Large intestine (tissue), 3 donors: Measurements from ENCODE around the gene SMIM22. TPM values are rescaled to one million over a fixed set of nuclear protein-coding genes. Genes with fewer than 3 reads are reported as not detected.

ENCODE experiments used
- DNase-seq, 2 donors: peaks; one replicate each; pipeline versions ENCODE4 v3.0.0 to v3.0.0-alpha.2; 2013
- H3K27ac ChIP-seq: one replicate; pipeline ENCODE4 v1.5.1; 2013; ENCODE audit warnings: low read length
- H3K27me3 ChIP-seq: 2 replicates; pipeline ENCODE4 v1.6.1; 2013; ENCODE audit warnings: low read length; ENCODE audit not compliant: control insufficient read depth, insufficient read depth
- H3K36me3 ChIP-seq: 2 replicates; pipeline ENCODE4 v1.6.1; 2013; ENCODE audit warnings: low read length; ENCODE audit not compliant: control insufficient read depth, insufficient read depth
- H3K4me1 ChIP-seq: one replicate; pipeline ENCODE4 v1.6.1; 2013; ENCODE audit warnings: low read length; ENCODE audit not compliant: control insufficient read depth, insufficient read depth
- H3K4me3 ChIP-seq: one replicate; pipeline ENCODE4 v1.5.1; 2013; ENCODE audit warnings: low read length
- H3K9me3 ChIP-seq: one replicate; pipeline ENCODE4 v1.6.1; 2013; ENCODE audit warnings: mild to moderate bottlenecking, low read depth, low read length, moderate library complexity; ENCODE audit not compliant: control insufficient read depth
- WGBS: methylation state at CpG from one replicate; pipeline ENCODE4 v1.1.5; 2013; ENCODE audit warnings: low lambda C conversion rate; ENCODE audit not compliant: insufficient coverage; 5-methylcytosine and 5-hydroxymethylcytosine counted together
- polyA plus RNA-seq: library from polyadenylated mRNA; unstranded; fragments of 120-200 nt; gene quantifications from one replicate; pipeline ENCODE4 v1.2.1, GENCODE V29; 2013

Gene SMIM22
- polyA plus RNA-seq, 1 donor, result 75.8 TPM

DNA sequence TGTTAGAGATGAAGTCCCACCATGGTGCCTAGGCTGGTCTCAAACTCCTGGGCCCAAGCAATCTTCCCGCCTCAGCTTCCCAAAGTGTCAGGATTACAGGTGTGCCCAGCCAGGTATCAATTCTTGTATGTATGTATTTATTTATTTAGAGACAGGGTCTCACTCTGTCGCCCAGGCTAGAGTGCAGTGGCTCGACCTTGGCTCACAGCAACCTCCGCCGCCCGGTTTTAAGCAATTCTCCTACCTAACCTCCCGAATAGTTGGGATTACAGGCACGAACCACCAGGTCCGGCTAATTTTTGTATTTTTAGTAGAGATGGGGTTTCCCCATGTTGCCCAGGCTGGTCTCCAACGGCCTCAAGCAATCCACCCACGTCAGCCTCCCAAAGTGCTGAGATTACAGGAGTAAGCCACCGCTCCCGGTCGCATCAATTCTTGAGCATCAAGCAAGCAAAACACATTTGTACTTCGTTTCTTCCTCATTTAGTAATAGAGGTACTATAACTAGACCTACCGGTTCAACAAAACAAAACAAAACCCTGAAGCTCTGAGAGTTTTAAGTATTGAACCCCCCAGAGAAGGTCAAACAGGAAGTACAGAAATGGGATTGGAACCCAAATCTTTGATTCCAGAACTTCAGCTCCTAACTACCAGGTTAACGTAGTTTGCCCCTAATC is 27.2 kb upstream of the SMIM22 start:
- 100% methylated on average over 1 of the region's 17 CpGs for WGBS
- no peaks in the 10 kb centered on the region for H3K27me3 ChIP-seq
- no peaks in the 10 kb centered on the region for H3K9me3 ChIP-seq
- no peak for DNase-seq
- peak overlapping the region; percentile 79 for H3K27ac ChIP-seq
- peaks cover 15% of the 10 kb centered on the region for H3K36me3 ChIP-seq
- peaks cover 19% of the 10 kb centered on the region for H3K4me1 ChIP-seq
- H3K4me3 ChIP-seq, result peak overlapping the region; percentile 63

DNA sequence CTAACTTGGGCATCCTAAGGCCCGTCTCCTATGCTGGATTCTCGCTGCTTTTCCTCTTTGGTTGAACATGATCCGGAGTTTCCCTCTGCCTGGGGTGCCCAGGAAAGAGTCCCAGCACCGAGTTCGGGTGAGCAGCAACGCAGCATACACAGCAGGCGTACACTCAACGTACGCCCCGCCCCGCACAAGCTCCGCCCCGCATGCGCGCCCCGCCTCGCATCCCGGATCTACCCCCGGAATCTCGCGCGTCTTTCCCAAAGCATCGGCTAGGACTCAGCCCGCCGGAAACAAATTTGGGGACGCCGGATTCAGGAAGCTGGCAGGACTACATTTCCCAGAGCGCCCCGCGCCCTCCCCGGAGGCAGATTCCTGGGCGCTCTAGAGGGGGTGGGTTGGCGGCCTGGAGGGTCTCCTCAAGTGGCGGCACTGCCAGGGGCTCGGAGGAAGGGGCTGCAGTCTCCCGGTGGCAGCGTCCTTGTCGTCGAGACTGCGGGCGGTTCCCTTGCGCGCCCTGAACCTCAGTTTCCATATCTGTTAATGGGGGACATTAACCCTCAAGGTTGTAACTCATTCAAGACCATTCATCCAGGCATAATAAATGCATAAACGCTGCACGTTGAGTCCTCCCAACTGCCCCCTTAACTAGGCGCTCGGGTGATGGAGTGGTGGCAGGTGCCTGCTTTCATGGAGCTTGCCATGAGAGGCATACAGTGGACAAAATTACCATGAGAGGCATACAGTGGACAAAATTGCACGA is 26.4 kb upstream of the SMIM22 start:
- Histone ChIP-seq H3K9me3 (no peaks in the 10 kb centered on the region), H3K27ac (peak overlapping the region; percentile 79), H3K27me3 (no peaks in the 10 kb centered on the region), H3K36me3 (peaks cover 7% of the 10 kb centered on the region), H3K4me3 (peak overlapping the region; percentile 63), H3K4me1 (peaks cover 19% of the 10 kb centered on the region)
- whole genome bisulfite sequencing, result no CpG with 5 or more reads among the region's 48 CpGs
- peak; percentile 96 to 97 for DNase-seq

DNA sequence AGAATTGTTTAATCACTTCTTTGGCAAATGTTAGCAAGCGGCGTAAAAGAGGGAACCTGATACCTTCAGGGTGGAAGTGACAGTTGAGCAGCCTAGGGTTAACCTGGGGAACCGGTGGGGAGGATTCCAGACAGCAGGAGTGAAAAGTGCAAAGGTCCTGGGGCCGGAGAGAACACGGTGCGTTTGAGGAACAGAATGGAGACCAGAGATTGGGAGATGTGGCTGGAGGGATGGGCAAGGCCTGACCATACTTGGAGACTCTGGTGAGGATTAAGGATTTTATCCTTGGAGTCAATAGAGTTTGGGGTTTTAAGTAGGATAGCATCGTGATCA is 25.9 kb upstream of the SMIM22 start:
- WGBS, result 100% methylated on average over 1 of the region's 7 CpGs
- no peak for DNase-seq
- no peak overlapping the region for H3K27ac ChIP-seq

DNA sequence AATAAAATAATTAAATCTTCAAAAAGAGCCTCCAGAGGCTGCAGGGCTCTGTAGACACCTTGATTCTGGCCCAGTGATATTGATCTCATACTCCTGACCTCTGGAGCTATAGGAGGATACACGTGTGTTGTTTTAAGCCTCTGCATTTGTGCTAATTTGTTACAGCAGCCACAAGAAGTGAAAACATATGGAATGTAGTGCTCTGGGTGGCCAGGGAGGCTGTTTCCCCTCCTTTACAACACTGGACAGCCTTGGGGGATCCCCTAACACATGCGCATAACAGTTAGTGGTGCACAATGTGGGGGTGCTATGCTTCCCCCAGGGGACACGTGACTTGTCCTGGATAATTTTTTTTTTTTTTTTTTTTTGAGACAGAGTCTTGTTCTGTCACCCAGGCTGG is 23.5 kb upstream of the SMIM22 start:
- no peak overlapping the region for H3K4me3 ChIP-seq
- no CpG with 5 or more reads among the region's 3 CpGs for WGBS
- no peak for DNase-seq

More for the DNA sequence above, 25.9 kb upstream of the SMIM22 start:
- H3K27me3 ChIP-seq, result no peaks in the 10 kb centered on the region
- H3K4me3 ChIP-seq, result peak overlapping the region; percentile 63
- peaks cover 3% of the 10 kb centered on the region for H3K36me3 ChIP-seq
- H3K4me1 ChIP-seq, result peaks cover 19% of the 10 kb centered on the region
- H3K9me3 ChIP-seq, result no peaks in the 10 kb centered on the region

DNA sequence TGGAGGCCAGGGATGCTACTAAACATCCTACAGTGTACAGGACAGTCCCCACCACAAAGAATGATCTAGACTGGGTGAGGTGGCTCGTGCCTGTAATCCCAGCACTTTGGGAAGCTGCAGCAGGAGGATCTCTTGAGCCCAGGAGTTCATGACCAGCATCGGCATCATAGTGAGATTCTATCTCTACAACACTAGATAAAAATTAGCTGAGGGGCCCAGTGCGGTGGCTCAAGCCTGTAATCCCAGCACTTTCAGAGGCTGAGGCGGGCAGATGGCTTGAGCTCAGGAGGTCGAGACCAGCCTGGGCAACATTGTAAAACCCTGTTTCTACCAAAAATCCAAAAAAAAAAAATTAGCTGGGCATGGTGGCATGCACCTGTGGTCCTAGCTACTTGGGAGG is 22.8 kb upstream of the SMIM22 start:
- Histone ChIP-seq H3K4me1 (peaks cover 10% of the 10 kb centered on the region), H3K27me3 (no peaks in the 10 kb centered on the region), H3K9me3 (no peaks in the 10 kb centered on the region), H3K36me3 (no peaks in the 10 kb centered on the region), H3K27ac (no peak overlapping the region), H3K4me3 (no peak overlapping the region)
- WGBS, result no CpG with 5 or more reads among the region's 5 CpGs
- DNase-seq, result no peak

More for the DNA sequence above, 23.5 kb upstream of the SMIM22 start:
- Histone ChIP-seq H3K36me3 (no peaks in the 10 kb centered on the region), H3K4me1 (peaks cover 10% of the 10 kb centered on the region), H3K27ac (no peak overlapping the region), H3K9me3 (no peaks in the 10 kb centered on the region), H3K27me3 (no peaks in the 10 kb centered on the region)

DNA sequence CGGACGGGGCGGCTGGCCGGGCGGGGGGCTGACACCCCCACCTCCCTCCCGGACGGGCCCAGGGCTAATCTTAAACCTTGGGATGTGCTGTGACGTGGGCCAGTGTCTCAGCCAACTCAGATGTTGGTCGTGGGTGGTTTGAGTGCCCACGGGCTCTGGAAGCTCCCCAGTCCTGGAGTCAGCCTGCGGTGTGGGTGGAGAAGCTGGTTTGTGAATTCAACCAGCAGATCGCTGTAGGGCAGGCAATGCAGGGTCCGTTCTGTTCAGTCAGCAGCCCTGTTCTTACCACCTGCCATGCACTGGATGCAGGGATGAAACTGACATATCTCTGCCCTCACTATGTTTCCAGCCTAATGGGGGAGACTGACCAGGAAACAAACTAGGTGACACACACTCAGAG is 20.2 kb upstream of the SMIM22 start:
- H3K9me3 ChIP-seq, result no peaks in the 10 kb centered on the region
- no peaks in the 10 kb centered on the region for H3K4me1 ChIP-seq
- no peaks in the 10 kb centered on the region for H3K27me3 ChIP-seq

DNA sequence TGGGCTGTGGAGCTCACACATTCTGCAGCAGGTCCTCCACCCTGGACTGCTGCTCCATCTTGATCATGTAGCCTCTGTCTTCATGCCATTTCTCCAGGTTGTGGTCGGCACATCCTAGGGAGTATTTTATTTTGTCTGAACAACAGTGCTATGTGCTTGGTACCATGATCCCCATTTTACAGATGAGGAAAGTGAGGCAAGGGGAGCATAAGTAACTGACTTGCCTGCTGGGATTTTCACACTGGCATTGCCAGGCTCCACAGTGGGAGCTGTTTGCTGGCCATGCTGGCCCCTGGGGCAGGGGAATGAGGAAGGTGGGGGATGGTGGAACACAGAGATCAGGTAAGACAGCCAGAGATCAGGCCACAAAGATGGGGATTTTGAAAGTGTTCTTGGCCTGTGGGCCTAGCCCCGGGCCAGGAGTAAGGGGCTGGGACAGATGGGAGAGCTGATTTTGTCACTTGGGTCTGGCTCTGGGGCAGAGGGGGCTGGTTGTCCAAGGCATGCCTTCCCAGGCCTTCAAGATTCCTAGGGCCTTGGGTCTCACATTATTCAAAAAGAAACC is 18.9 kb upstream of the SMIM22 start:
- no peaks in the 10 kb centered on the region for H3K27me3 ChIP-seq
- no peak overlapping the region for H3K27ac ChIP-seq
- no peaks in the 10 kb centered on the region for H3K36me3 ChIP-seq
- H3K9me3 ChIP-seq, result no peaks in the 10 kb centered on the region
- no CpG with 5 or more reads among the region's 2 CpGs for WGBS
- DNase-seq, result no peak
- H3K4me1 ChIP-seq, result no peaks in the 10 kb centered on the region
- H3K4me3 ChIP-seq, result no peak overlapping the region

More for the DNA sequence above, 20.2 kb upstream of the SMIM22 start:
- Histone ChIP-seq H3K4me3 (no peak overlapping the region), H3K36me3 (no peaks in the 10 kb centered on the region), H3K27ac (no peak overlapping the region)
- WGBS, result no CpG with 5 or more reads among the region's 13 CpGs
- no peak for DNase-seq

DNA sequence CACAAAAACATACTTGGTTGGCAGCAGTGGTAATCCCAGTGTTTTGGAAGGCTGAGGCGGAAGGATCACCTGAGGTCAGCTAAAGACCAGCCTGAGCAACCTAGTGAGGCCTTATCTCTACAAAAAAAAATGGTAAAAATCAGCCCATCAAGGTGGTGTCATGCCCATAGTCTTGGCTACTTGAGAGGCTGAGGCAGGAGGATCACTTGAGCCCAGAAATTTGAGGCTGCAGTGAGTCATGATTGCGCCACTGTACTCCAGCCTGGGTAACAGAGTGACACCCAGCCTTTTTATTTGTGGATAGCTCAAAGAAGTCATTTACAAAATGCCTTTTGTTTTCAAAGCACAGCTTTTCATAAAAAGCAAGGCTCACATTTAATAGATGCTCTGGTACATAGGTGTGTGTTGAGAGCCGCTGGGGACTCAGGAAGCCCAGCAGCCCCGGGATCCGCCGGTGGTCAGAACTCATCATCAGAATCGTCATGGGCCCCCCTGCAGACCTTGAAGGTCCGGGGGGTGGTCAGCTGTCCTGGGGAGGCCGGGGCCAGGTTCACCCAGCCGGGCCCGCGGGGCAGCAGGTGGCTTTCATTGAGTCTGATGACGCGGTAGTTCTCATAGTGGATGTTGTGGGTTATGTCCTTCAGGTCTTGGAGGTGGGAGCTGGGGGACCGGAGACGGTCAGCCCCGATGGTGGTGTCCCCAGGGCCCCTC is 17.7 kb upstream of the SMIM22 start:
- H3K9me3 ChIP-seq, result no peaks in the 10 kb centered on the region
- DNase-seq, result no peak
- no peaks in the 10 kb centered on the region for H3K36me3 ChIP-seq
- WGBS, result no CpG with 5 or more reads among the region's 17 CpGs
- no peaks in the 10 kb centered on the region for H3K4me1 ChIP-seq
- no peak overlapping the region for H3K4me3 ChIP-seq
- no peak overlapping the region for H3K27ac ChIP-seq
- H3K27me3 ChIP-seq, result no peaks in the 10 kb centered on the region

DNA sequence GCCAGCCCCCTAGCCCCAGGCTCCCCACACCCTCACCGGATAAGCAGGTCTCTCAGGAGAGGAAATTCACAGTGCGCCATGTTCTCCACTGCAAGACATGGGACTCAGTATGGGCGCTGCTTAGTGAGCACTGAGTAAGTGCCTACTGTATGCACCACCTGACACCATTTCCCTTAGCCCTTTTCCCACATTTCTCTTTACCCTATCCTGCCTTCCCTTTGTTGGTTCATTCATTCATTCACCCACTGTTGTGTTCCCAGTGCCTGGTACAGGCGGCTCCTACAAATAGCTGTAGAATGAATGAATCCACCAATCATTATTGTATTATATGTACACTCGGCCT is 17.1 kb upstream of the SMIM22 start:
- no peak for DNase-seq
- no peaks in the 10 kb centered on the region for H3K9me3 ChIP-seq
- 100% methylated on average over 1 of the region's 5 CpGs for WGBS

DNA sequence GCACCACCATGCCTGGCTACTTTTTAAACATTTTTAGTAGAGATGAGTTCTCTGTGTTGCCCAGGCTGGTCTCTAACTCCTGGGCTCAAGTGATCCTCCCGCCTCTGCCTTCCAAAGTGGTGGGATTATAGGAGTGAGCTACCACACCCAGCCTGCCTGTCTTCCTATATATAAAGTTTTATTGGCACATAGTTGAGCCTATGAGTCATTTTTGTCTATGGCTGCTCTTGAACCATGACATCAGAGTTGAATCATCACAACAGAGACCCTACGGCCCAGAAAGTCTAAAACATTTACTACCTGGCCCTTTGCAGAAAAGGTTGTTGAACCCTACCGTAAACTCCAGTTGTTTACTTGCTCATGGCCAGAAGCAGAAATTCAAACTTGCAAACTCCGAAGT is 14.9 kb upstream of the SMIM22 start:
- Histone ChIP-seq H3K36me3 (no peaks in the 10 kb centered on the region), H3K27me3 (no peaks in the 10 kb centered on the region), H3K27ac (no peak overlapping the region), H3K4me1 (no peaks in the 10 kb centered on the region), H3K9me3 (no peaks in the 10 kb centered on the region), H3K4me3 (no peak overlapping the region)
- 100% methylated on average over 1 of the region's 4 CpGs for WGBS
- no peak for DNase-seq

More for the DNA sequence above, 17.1 kb upstream of the SMIM22 start:
- H3K4me1 ChIP-seq, result no peaks in the 10 kb centered on the region
- no peaks in the 10 kb centered on the region for H3K27me3 ChIP-seq
- no peak overlapping the region for H3K27ac ChIP-seq
- no peaks in the 10 kb centered on the region for H3K36me3 ChIP-seq
- no peak overlapping the region for H3K4me3 ChIP-seq
